ENCODE results near the gene SLC6A4. TPM values are rescaled to one million over a fixed set of nuclear protein-coding genes. Genes with fewer than 3 reads are reported as not detected.
"Not testable (repeated sequence)": the region's sequence is repeated elsewhere in the genome, so short reads cannot be mapped to it uniquely, and the experiment has no call there.

Gene SLC6A4
- polyA plus RNA-seq, 6 donors from 2014 or later: 0.10 to 0.16 (median 0.11) TPM; not detected in 3

GRCh38 chr17:30208214-30208613, 27.3 kb downstream of the SLC6A4 start:
- Mint-ChIP-seq H3K36me3 (no peaks in the 10 kb centered on the region), H3K4me1 (peaks cover 0 to 4% (median 0%) of the 10 kb centered on the region in 3 donors), H3K27me3 (peaks cover 16 to 33% (median 21%) of the 10 kb centered on the region in 3 donors), H3K4me3 (no peak overlapping the region), H3K9me3 (no peaks in the 10 kb centered on the region), H3K27ac (peak overlapping the region in 1 of 6 donors; percentile 56)
- no peak for ATAC-seq (ENCODE audit: low read depth in 2 of 2)
- no peak for DNase-seq

DNA sequence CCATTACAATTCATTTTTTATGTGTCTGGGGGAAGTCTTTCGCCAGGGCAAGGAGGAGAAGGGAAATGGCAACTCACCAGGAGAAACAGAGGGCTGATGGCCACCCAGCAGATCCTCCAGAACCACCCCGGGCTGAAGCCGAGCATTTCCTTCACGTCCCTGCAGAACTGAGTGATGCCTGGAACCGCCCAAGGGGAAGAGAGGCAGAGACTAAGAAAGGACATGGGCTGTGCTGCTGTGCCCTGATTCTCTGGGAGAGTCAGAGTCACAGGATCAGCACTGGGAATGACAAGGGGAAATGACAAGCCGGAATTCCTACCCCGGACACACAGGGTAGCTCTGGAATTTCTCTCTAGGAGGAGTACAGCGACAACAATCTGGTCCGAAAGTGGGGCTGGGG, 27.8 kb downstream of the SLC6A4 start:
- Mint-ChIP-seq H3K4me3 (no peak overlapping the region), H3K27ac (no peak overlapping the region), H3K36me3 (no peaks in the 10 kb centered on the region), H3K9me3 (no peaks in the 10 kb centered on the region), H3K4me1 (peaks cover 0 to 4% (median 0%) of the 10 kb centered on the region in 3 donors), H3K27me3 (peaks cover 16 to 33% (median 24%) of the 10 kb centered on the region in 3 donors)
- no peak for DNase-seq
- no peak for ATAC-seq (ENCODE audit: low read depth in 2 of 2)

DNA sequence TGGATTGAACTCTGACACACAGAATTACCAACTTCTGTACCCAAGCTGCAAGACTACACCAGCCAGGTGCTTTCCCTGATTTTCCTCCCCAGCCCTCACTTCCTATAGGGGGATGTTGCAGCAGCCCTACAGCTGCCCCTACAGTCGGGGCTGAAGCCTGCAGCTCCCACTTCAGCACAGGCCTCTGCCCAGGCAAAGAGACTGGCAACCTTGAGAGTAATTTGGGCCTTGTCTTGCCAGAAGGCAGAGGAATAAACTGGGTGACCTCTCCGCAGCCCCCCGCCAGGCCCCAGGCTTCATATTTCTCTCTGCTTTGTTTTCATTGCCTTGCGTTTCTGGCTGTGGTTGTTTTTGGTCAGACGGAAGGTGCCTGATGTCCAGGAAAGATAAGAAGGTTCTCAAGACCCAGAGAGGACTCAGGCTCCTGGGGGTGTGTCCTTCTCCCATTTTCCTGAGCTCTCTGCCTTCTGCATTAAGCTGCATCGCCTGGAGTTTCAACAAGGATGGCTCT, 32.0 kb downstream of the SLC6A4 start:
- Mint-ChIP-seq H3K4me1 (peaks cover 0 to 4% (median 0%) of the 10 kb centered on the region in 3 donors), H3K9me3 (no peaks in the 10 kb centered on the region)

DNA sequence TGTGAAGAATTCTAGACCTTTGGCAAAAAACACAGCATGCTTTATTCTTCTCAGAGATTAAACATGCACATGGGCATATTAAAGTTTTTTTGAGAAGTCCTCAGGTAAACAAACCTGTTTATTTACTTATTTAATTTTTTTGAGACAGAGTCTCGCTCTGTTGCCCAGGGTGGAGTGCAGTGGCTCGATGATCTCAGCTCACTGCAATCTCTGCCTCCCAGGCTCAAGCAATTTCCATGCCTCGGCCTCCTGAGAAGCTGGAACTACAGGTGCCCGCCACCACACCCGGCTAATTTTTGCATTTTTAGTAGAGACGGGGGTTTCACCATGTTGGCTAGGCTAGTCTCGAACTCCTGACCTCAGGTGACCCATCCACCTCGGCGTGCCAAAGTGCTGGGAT, 34.8 kb downstream of the SLC6A4 start:
- DNase-seq; H3K27ac Mint-ChIP-seq; H3K9me3 Mint-ChIP-seq; H3K4me1 Mint-ChIP-seq; H3K36me3 Mint-ChIP-seq; ATAC-seq (ENCODE audit: low read depth in 2 of 2); H3K4me3 Mint-ChIP-seq: not testable (repeated sequence)
- H3K27me3 Mint-ChIP-seq: peaks cover 0 to 15% (median 9%) of the 10 kb centered on the region in 3 donors

More for the DNA sequence above, 32.0 kb downstream of the SLC6A4 start:
- no peak overlapping the region for H3K27ac Mint-ChIP-seq
- H3K27me3 Mint-ChIP-seq: peaks cover 11 to 23% (median 21%) of the 10 kb centered on the region in 3 donors
- DNase-seq (no peak), ATAC-seq (ENCODE audit: low read depth in 2 of 2) (no peak)
- no peaks in the 10 kb centered on the region for H3K36me3 Mint-ChIP-seq
- no peak overlapping the region for H3K4me3 Mint-ChIP-seq

DNA sequence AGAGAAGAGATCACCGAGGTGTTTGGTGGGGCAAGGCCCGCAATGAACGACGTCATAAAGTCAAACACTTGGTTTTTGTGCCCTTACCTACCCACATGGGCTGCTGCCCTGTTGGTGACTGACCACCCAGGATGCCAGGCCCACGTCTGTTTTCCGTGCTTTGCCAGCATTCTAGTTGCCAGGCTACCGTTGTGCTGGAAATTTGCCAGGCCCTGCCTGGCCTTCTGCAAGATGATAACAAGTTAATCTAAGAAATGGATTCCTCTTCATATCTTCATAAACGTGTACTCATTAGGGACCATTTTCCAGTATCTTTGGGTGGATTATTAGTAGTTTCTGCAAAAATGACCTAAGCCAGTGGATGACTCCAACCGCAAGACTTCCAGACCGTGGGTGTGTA, 35.4 kb downstream of the SLC6A4 start:
- DNase-seq: no peak
- ATAC-seq (ENCODE audit: low read depth in 2 of 2): no peak
- Mint-ChIP-seq H3K27ac (peak overlapping the region in 1 of 6 donors; percentile 30), H3K4me1 (no peaks in the 10 kb centered on the region), H3K4me3 (no peak overlapping the region), H3K9me3 (no peaks in the 10 kb centered on the region), H3K36me3 (no peaks in the 10 kb centered on the region), H3K27me3 (peaks cover 0 to 15% (median 9%) of the 10 kb centered on the region in 3 donors)

DNA sequence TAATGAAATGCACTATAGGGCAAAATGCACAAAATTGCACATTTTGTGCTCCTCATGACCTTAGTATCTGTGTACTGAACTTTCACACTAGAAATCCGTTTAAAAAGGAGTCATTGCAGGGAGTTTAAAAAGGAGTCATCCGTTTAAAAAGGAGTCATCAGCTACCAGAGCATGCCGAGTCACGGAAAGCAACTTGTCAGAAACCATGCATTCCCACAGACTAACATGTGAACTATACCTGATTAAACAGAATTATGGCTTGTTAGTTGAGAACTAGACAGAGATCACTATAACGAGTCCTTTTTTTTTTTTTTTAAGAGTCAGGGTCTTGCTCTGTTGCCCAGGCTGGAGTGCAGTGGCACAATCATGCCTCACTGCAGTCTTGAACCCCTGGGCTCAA, 35.9 kb downstream of the SLC6A4 start:
- DNase-seq (no peak), ATAC-seq (ENCODE audit: low read depth in 2 of 2) (no peak)
- no peak overlapping the region for H3K27ac Mint-ChIP-seq
- H3K4me3 Mint-ChIP-seq: no peak overlapping the region
- peaks cover 0 to 15% (median 9%) of the 10 kb centered on the region in 3 donors for H3K27me3 Mint-ChIP-seq
- H3K4me1 Mint-ChIP-seq: no peaks in the 10 kb centered on the region
- no peaks in the 10 kb centered on the region for H3K9me3 Mint-ChIP-seq
- H3K36me3 Mint-ChIP-seq: no peaks in the 10 kb centered on the region

GRCh38 chr17:30197416-30197815, 38.1 kb downstream of the SLC6A4 start:
- Mint-ChIP-seq H3K36me3 (no peaks in the 10 kb centered on the region), H3K27ac (no peak overlapping the region), H3K27me3 (peaks cover 0 to 9% (median 6%) of the 10 kb centered on the region in 3 donors), H3K4me3 (no peak overlapping the region), H3K9me3 (no peaks in the 10 kb centered on the region), H3K4me1 (no peaks in the 10 kb centered on the region)
- DNase-seq (no peak), ATAC-seq (ENCODE audit: low read depth in 2 of 2) (no peak)

DNA sequence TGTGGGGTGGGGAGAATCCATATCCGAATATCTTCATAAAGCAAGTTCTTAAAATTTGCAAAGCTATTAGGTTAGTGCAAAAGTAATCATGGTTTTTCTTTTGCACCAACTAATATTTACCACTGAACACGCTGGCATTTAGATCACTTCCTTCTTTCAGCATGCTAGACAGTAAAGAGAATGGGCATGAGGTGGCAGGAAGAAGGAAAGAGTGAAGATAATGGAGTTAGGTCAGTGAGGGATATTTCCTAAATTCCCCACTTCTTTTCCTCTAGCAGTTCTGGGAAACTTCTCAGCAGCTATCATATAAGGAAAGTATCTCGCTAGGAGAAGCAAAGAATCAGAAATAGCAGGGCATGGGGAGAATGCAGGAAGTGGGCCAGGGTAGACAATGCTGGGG, 39.0 kb downstream of the SLC6A4 start:
- peak overlapping the region in 1 of 6 donors; percentile 49 for H3K27ac Mint-ChIP-seq
- H3K36me3 Mint-ChIP-seq: no peaks in the 10 kb centered on the region
- H3K9me3 Mint-ChIP-seq: no peaks in the 10 kb centered on the region
- H3K4me1 Mint-ChIP-seq: no peaks in the 10 kb centered on the region
- H3K27me3 Mint-ChIP-seq: peaks cover 0 to 9% (median 6%) of the 10 kb centered on the region in 3 donors
- ATAC-seq (ENCODE audit: low read depth in 2 of 2) (no peak), DNase-seq (no peak)
- no peak overlapping the region for H3K4me3 Mint-ChIP-seq

- no peak for ATAC-seq (ENCODE audit: low read depth in 2 of 2)
- no peak for DNase-seq
- Mint-ChIP-seq H3K36me3 (no peaks in the 10 kb centered on the region), H3K27me3 (no peaks in the 10 kb centered on the region), H3K4me1 (peaks cover 0 to 4% (median 0%) of the 10 kb centered on the region in 3 donors), H3K27ac (peak overlapping the region in 2 of 6 donors; percentile 13 to 58), H3K4me3 (no peak overlapping the region), H3K9me3 (no peaks in the 10 kb centered on the region)
These were observed 44.4 kb downstream of the SLC6A4 start for GRCh38 chr17:30191072-30191471.

DNA sequence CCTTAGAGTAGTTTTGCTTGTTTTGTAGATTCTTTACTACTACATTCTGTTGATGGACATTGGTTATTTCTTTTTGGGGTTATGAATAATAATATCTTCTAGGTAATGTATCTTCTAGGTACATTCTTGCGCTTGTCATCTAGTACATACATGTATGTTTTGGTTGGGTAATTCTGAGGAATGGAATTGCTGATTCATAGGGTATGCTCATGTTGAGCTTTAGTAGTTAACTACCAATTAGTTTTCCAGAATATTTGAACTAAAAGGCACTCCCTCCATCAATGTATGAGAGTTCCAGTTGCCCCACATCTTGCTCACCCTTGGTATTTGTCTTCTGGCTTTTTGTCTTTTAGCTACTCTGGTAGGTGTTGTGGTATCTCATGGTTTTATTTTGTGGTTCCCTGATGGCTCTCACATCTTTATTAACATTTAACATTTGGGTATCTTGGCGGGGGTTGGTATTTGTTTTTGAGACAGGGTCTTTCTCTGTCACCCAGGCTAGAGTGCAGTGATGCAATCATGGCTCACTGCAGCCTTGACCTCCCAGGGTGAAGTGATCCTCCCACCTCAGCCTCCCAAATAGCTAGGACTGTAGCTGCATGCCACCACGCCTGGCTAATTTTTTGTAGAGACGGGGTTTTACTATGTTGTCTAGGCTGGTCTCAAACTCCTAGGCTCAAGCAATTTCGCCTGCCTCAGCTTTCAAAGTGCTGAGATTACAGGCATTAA, 47.1 kb downstream of the SLC6A4 start:
- H3K27ac Mint-ChIP-seq: peak overlapping the region in 2 of 6 donors; percentile 9 to 75
- no peak for DNase-seq

DNA sequence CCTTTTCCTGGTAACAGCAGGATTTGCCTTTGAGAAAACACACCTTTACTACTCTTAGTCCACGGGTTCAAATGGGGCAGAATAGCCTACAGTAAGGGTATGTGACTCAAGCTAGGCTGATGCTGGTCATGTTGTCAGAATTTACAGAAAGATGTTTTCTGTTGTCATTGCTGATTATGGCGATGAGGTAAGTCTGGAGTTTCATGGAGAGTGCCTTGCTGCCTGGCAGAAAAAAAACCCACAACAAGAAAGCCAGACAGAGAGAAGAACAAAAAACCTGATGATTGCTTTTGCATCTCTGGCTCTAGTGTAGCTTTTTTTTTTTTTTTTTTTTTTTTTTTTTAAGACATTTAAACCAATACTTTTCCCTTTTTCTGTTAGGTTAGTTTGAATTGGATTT, 47.9 kb downstream of the SLC6A4 start:
- Mint-ChIP-seq H3K4me1 (peaks cover 0 to 4% (median 0%) of the 10 kb centered on the region in 3 donors), H3K4me3 (no peak overlapping the region), H3K9me3 (no peaks in the 10 kb centered on the region), H3K36me3 (peaks cover 16 to 24% of the 10 kb centered on the region in 2 donors), H3K27ac (peak overlapping the region in 1 of 6 donors; percentile 42), H3K27me3 (no peaks in the 10 kb centered on the region)
- ATAC-seq (ENCODE audit: low read depth in 2 of 2) (no peak), DNase-seq (no peak)

More for the DNA sequence above, 47.1 kb downstream of the SLC6A4 start:
- H3K27me3 Mint-ChIP-seq: no peaks in the 10 kb centered on the region
- H3K4me3 Mint-ChIP-seq: no peak overlapping the region
- H3K36me3 Mint-ChIP-seq: peaks cover 16 to 18% of the 10 kb centered on the region in 2 donors
- no peak for ATAC-seq (ENCODE audit: low read depth in 2 of 2)
- no peaks in the 10 kb centered on the region for H3K9me3 Mint-ChIP-seq
- peaks cover 0 to 4% (median 0%) of the 10 kb centered on the region in 3 donors for H3K4me1 Mint-ChIP-seq

GRCh38 chr17:30186761-30187160, 48.7 kb downstream of the SLC6A4 start:
- Mint-ChIP-seq H3K27ac (peak overlapping the region in 2 of 6 donors; percentile 31 to 51), H3K4me3 (no peak overlapping the region), H3K36me3 (peaks cover 16 to 24% of the 10 kb centered on the region in 2 donors), H3K27me3 (no peaks in the 10 kb centered on the region), H3K4me1 (peaks cover 0 to 4% (median 0%) of the 10 kb centered on the region in 3 donors), H3K9me3 (no peaks in the 10 kb centered on the region)
- DNase-seq (no peak), ATAC-seq (ENCODE audit: low read depth in 2 of 2) (no peak)

DNA sequence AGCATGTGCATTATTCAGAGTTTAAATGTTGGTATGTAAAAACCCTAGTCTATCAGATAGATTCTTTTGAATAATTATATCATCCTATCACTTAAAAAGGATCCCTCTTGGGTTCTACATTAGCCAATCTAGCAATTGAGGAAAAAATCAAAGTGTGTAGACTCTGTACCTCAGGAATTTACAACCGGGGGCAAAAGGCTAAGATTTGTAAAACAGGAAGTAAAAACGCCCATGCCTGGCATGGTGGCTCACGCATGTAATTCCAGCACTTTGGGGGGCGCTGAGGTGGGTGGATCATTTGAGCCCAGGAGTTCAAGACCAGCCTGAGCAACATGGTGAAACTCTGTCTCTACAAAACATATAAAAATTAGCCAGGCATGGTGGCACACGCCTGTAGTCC, 58.6 kb downstream of the SLC6A4 start:
- Mint-ChIP-seq H3K9me3 (no peaks in the 10 kb centered on the region), H3K4me1 (peaks cover 0 to 6% (median 2%) of the 10 kb centered on the region in 3 donors), H3K36me3 (peaks cover 0 to 20% of the 10 kb centered on the region in 2 donors), H3K27me3 (no peaks in the 10 kb centered on the region), H3K27ac (no peak overlapping the region), H3K4me3 (no peak overlapping the region)
- ATAC-seq (ENCODE audit: low read depth in 2 of 2): no peak
- DNase-seq: no peak

- Mint-ChIP-seq H3K27ac (peak overlapping the region in 1 of 6 donors; percentile 9), H3K27me3 (no peaks in the 10 kb centered on the region), H3K36me3 (peaks cover 0 to 8% of the 10 kb centered on the region in 2 donors), H3K4me3 (no peak overlapping the region), H3K4me1 (peaks cover 3 to 16% (median 14%) of the 10 kb centered on the region in 3 donors), H3K9me3 (no peaks in the 10 kb centered on the region)
- no peak for ATAC-seq (ENCODE audit: low read depth in 2 of 2)
- no peak for DNase-seq
These were observed 60.9 kb downstream of the SLC6A4 start for GRCh38 chr17:30174556-30174955.

Measured in naive B cell (primary cell).